Liver (tissue), 9 donors: ENCODE data around the gene LCN6. TPM values are rescaled to one million over a fixed set of nuclear protein-coding genes. Genes with fewer than 3 reads are reported as not detected.
"Not testable (repeated sequence)": the region's sequence is repeated elsewhere in the genome, so short reads cannot be mapped to it uniquely, and the experiment has no call there.

Experiments
- DNase-seq: peaks from one replicate; pipeline ENCODE4 v3.0.0-alpha.2; 2017; ENCODE audit warnings: low spot score
- H3K27ac ChIP-seq, 2 donors: one replicate each; pipeline ENCODE4 v1.7.0; 2013; ENCODE audit warnings: inconsistent platforms in 2 of 2, low read length in 2 of 2, control low read depth in 1 of 2, low read depth in 1 of 2, mild to moderate bottlenecking in 1 of 2
- H3K27me3 ChIP-seq, 4 donors: one replicate each; pipeline versions ENCODE4 v1.6.1 to v1.7.0; 2013; ENCODE audit warnings: low read length in 3 of 4, inconsistent platforms in 1 of 4, mild to moderate bottlenecking in 1 of 4, moderate library complexity in 1 of 4; ENCODE audit not compliant: control insufficient read depth in 4 of 4, insufficient read depth in 4 of 4
- H3K36me3 ChIP-seq, 4 donors: one replicate each; pipeline versions ENCODE4 v1.6.1 to v1.7.0; 2013; ENCODE audit warnings: low read length in 3 of 4, mild to moderate bottlenecking in 3 of 4, low read depth in 1 of 4, moderate library complexity in 1 of 4; ENCODE audit not compliant: control insufficient read depth in 4 of 4, insufficient read depth in 3 of 4
- H3K4me1 ChIP-seq, 4 donors: one replicate each; pipeline versions ENCODE4 v1.6.1 to v1.7.0; 2013; ENCODE audit warnings: low read length in 3 of 4, mild to moderate bottlenecking in 3 of 4, moderate library complexity in 1 of 4; ENCODE audit not compliant: control insufficient read depth in 4 of 4, insufficient read depth in 4 of 4
- H3K4me3 ChIP-seq, 3 donors: one replicate each; pipeline versions ENCODE4 v1.6.1 to v1.7.0; 2013; ENCODE audit warnings: low read length in 3 of 3, control low read depth in 1 of 3, low read depth in 1 of 3, mild to moderate bottlenecking in 1 of 3
- H3K9ac ChIP-seq, 2 donors: one replicate each; pipeline ENCODE4 v1.7.0; 2013; ENCODE audit warnings: low read length in 2 of 2, mild to moderate bottlenecking in 2 of 2, moderate library complexity in 2 of 2, control low read depth in 1 of 2, low read depth in 1 of 2
- H3K9me3 ChIP-seq, 4 donors: one replicate each; pipeline versions ENCODE4 v1.6.1 to v1.7.0; 2013; ENCODE audit warnings: low read length in 3 of 4; ENCODE audit not compliant: control insufficient read depth in 4 of 4
- EGR1 ChIP-seq, 2 donors: IDR thresholded peaks; 2 replicates each; pipeline ENCODE4 v1.6.1; 2016 to 2018; ENCODE audit warnings: antibody characterized with exemption in 2 of 2, low read depth in 2 of 2
- FOXA1 ChIP-seq: IDR thresholded peaks from 2 replicates; pipeline ENCODE4 v1.6.1; 2016; ENCODE audit warnings: antibody characterized with exemption
- FOXA2 ChIP-seq: IDR thresholded peaks from 2 replicates; pipeline ENCODE4 v1.6.1; 2016; ENCODE audit warnings: antibody characterized with exemption
- HNF4A ChIP-seq, 2 donors: conservative IDR thresholded peaks; 2 replicates each; pipeline ENCODE4 v1.6.1; 2016; ENCODE audit warnings: antibody characterized with exemption in 2 of 2, mild to moderate bottlenecking in 2 of 2
- JUND ChIP-seq, 2 donors: IDR thresholded peaks; 2 replicates each; pipeline ENCODE4 v1.6.1; 2016; ENCODE audit warnings: antibody characterized with exemption in 2 of 2
- NR2F2 ChIP-seq: IDR thresholded peaks from 2 replicates; pipeline ENCODE4 v1.6.1; 2016; ENCODE audit warnings: antibody characterized with exemption
- RAD21 ChIP-seq, 2 donors: IDR thresholded peaks; 2 replicates each; pipeline ENCODE4 v1.6.1; 2016; ENCODE audit warnings: antibody characterized with exemption in 2 of 2, mild to moderate bottlenecking in 2 of 2
- RXRA ChIP-seq, 2 donors: IDR thresholded peaks; 2 replicates each; pipeline ENCODE4 v1.6.1; 2017 to 2018; ENCODE audit warnings: antibody characterized with exemption in 2 of 2, mild to moderate bottlenecking in 1 of 2
- SP1 ChIP-seq: IDR thresholded peaks from 2 replicates; pipeline ENCODE4 v1.6.1; 2018; ENCODE audit warnings: antibody characterized with exemption, mild to moderate bottlenecking
- TAF1 ChIP-seq: conservative IDR thresholded peaks from 2 replicates; pipeline ENCODE4 v1.6.1; 2016; ENCODE audit warnings: antibody characterized with exemption, mild to moderate bottlenecking
- YY1 ChIP-seq: IDR thresholded peaks from 2 replicates; pipeline ENCODE4 v1.6.1; 2016; ENCODE audit warnings: antibody characterized with exemption, mild to moderate bottlenecking
- WGBS: extraction: QIAGEN DNeasy Blood & Tissue Kit; methylation state at CpG from one replicate; pipeline ENCODE4 v1.1.7; 2013; 5-methylcytosine and 5-hydroxymethylcytosine counted together
- polyA plus RNA-seq, 2 donors: library from polyadenylated mRNA; stranded (reverse) in 1 of 2; unstranded in 1 of 2; fragments of 200-250 nt in 1 of 2; fragments of >200 nt in 1 of 2; fragmentation: Nextera tagmentation in 1 of 2; extraction: Ambion mirVana in 1 of 2; gene quantifications; one replicate each; pipeline versions ENCODE4 v1.2.1 to v1.2.3, GENCODE V29; 2013 to 2015
- total RNA-seq, 2 donors: library from RNA; depleted of rRNA; stranded (reverse); fragments of >200 nt; gene quantifications; one replicate each; pipeline ENCODE4 v1.2.3, GENCODE V29; 2014
- TF ChIP-seq, protein P1 (sequence below): IDR thresholded peaks from 2 replicates; pipeline ENCODE4 v1.6.1; 2016; ENCODE audit warnings: antibody characterized with exemption
- TF ChIP-seq, protein P2 (sequence below): IDR thresholded peaks from 2 replicates; pipeline ENCODE4 v1.6.1; 2016; ENCODE audit warnings: antibody characterized with exemption
- TF ChIP-seq, protein P3 (sequence below): fragments of 150-350 bp; IDR thresholded peaks from 2 replicates; pipeline ENCODE4 v1.5.1; 2017; ENCODE audit warnings: improper control_type of control experiment, low read depth, low read length; ENCODE audit not compliant: missing input control
- TF ChIP-seq, protein P4 (sequence below): IDR thresholded peaks from 2 replicates; pipeline ENCODE4 v1.6.1; 2016; ENCODE audit warnings: antibody characterized with exemption
- donor health status: healthy.
- donor health status: healthy.
- donor health status: healthy.
- donor health status: healthy.
- donor health status: healthy.

The LCN6 gene, protein sequence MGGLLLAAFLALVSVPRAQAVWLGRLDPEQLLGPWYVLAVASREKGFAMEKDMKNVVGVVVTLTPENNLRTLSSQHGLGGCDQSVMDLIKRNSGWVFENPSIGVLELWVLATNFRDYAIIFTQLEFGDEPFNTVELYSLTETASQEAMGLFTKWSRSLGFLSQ
- total RNA-seq, result not detected
- polyA plus RNA-seq, result under 1 TPM; 0.14 to 0.32 TPM

DNA sequence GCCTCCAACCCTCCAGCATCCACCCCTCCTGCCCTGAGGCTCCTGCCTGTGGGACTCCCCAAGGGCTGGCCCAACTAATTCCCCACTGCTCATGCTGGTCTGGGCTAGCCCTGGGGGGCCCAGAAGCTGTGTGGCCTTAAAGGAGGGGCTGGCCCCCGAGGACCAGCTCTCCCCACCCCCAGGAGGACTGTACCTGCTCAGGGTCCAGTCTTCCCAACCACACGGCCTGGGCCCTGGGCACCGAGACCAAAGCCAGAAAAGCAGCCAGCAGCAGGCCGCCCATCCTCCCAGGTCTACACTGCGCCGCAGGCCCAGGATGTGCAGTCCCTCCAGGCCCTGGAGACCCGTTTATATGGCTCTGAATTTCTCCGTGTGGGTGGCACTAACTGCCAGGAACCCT is at the start of gene LCN6:
Gene LCN6 (minus strand): TSS at position 325 of the 400 bp plus-strand sequence. CDS start 42 bp downstream, at position 283.
- H3K9ac ChIP-seq, result no peak within 1 kb of the TSS
- H3K4me1 ChIP-seq, result no peaks in the 10 kb centered on the region
- H3K36me3 ChIP-seq, result no peaks in the 10 kb centered on the region
- no peak for DNase-seq
- peaks cover 0 to 10% (median 1%) of the 10 kb centered on the region in 4 donors for H3K9me3 ChIP-seq
- TF ChIP-seq NR2F2, result no peak
- no peak for TF ChIP-seq YY1
- no peak for TF ChIP-seq RXRA (IDR thresholded peaks at IDR 0.05)
- no peak for TF ChIP-seq FOXA2
- TF ChIP-seq, protein P1, sequence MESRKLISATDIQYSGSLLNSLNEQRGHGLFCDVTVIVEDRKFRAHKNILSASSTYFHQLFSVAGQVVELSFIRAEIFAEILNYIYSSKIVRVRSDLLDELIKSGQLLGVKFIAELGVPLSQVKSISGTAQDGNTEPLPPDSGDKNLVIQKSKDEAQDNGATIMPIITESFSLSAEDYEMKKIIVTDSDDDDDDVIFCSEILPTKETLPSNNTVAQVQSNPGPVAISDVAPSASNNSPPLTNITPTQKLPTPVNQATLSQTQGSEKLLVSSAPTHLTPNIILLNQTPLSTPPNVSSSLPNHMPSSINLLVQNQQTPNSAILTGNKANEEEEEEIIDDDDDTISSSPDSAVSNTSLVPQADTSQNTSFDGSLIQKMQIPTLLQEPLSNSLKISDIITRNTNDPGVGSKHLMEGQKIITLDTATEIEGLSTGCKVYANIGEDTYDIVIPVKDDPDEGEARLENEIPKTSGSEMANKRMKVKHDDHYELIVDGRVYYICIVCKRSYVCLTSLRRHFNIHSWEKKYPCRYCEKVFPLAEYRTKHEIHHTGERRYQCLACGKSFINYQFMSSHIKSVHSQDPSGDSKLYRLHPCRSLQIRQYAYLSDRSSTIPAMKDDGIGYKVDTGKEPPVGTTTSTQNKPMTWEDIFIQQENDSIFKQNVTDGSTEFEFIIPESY, result no peak
- TF ChIP-seq, protein P2, sequence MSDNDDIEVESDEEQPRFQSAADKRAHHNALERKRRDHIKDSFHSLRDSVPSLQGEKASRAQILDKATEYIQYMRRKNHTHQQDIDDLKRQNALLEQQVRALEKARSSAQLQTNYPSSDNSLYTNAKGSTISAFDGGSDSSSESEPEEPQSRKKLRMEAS, result no peak
- no peak within 1 kb of the TSS for H3K4me3 ChIP-seq
- no peaks in the 10 kb centered on the region for H3K27me3 ChIP-seq
- WGBS, result 87% methylated on average over 8 of the region's 8 CpGs
- H3K27ac ChIP-seq, result no peak within 1 kb of the TSS

DNA sequence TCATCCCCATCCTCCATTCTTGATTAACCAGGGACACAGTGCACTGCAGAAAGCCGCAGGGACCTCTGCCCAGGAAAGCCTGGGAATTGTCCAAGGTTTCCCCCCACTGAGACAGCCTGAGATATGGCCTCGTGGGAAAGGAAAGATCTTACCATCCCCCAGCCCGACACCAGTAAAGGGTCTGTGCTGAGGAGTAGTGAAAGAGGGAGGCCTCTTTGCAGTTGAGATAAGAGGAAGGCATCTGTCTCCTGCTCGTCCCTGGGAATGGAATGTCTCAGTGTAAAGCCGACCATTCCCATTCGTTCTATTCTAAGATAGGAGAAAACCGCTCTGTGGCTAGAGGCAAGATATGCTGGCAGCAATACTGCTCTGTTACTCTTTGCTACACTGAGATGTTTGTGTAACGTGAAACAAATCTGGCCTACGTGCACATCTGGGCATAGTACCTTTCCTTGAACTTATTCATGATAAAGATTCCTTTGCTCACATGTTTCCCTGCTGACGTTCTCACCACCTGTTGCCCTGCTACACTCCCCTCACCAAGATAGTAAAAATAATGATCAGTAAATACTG is 48.5 kb upstream of the LCN6 start:
- not testable (repeated sequence) for H3K9me3 ChIP-seq, H3K27me3 ChIP-seq, H3K36me3 ChIP-seq, H3K27ac ChIP-seq, H3K4me3 ChIP-seq, H3K9ac ChIP-seq, DNase-seq
- WGBS, result 26% methylated on average over 10 of the region's 10 CpGs
- peaks cover 17 to 35% (median 31%) of the 10 kb centered on the region in 4 donors for H3K4me1 ChIP-seq
- TF ChIP-seq SP1 (peak; percentile 57), RXRA (IDR thresholded peaks at IDR 0.05) (peak in 1 of 2 donors; percentile 24), NR2F2 (peak; percentile 61)

DNA sequence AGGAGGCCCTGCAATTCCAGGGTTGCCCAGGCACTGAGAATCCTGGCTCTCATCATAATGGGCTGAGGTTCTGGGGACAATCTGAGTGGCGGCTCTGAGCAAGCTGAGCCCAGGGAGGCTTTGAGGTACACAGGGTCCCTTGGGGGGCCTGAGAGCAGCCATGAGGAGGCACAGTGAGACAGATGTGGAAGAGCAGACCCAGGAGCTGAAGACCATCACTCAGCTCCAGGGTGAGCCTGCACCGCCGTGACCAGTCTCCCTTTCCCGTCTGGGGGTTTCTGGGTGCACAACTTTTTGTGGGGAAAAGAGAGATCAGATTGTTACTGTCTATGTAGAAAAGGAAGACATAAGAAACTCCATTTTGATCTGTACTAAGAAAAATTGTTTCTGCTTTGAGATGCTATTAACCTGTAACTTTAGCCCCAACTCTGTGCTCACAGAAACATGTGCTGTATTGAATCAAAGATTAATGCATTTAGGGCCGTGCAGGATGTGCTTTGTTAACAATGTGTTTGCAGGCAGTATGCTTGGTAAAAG is 48.0 kb upstream of the LCN6 start, which contains the start of gene CCDC183:
Gene CCDC183 (plus strand): TSS at position 101 of the 537 bp plus-strand sequence. CDS start 60 bp downstream, at position 161.
- H3K9ac ChIP-seq, result no peak within 1 kb of the TSS
- H3K4me3 ChIP-seq, result no peak within 1 kb of the TSS
- peaks cover 19 to 40% (median 35%) of the 10 kb centered on the region in 4 donors for H3K4me1 ChIP-seq
- no peaks in the 10 kb centered on the region for H3K27me3 ChIP-seq
- H3K27ac ChIP-seq, result no peak within 1 kb of the TSS
- no peak for DNase-seq
- TF ChIP-seq TAF1, result no peak
- peaks cover 0 to 2% (median under 1%) of the 10 kb centered on the region in 4 donors for H3K36me3 ChIP-seq
- H3K9me3 ChIP-seq, result no peaks in the 10 kb centered on the region
- WGBS, result 60% methylated on average over 5 of the region's 5 CpGs

DNA sequence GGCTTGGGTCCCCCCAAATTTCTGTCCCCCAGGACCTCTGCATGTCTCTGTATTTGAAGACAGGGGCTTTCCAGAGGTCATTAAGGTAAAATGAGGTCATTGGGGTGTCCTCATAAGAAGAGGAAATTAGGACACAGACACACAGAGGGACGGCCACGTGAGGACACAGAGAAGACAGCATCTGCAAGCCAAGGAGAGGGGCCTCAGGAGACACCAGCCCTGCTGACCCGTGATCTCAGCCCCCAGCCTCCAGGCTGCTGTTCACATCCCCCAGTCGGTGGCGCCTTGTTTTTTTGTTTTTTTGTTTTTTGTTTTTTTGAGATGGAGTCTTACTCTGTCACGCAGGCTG is 46.6 kb upstream of the LCN6 start:
- Histone ChIP-seq H3K9ac (no peak overlapping the region), H3K27ac (no peak overlapping the region), H3K27me3 (no peaks in the 10 kb centered on the region), H3K4me1 (peaks cover 15 to 40% (median 33%) of the 10 kb centered on the region in 4 donors), H3K9me3 (no peaks in the 10 kb centered on the region), H3K4me3 (no peak overlapping the region), H3K36me3 (peaks cover 0 to 2% (median under 1%) of the 10 kb centered on the region in 4 donors)
- no peak for DNase-seq
- TF ChIP-seq JUND (IDR thresholded peaks at IDR 0.05) (no peak), EGR1 (IDR thresholded peaks at IDR 0.05; ENCODE audit: low read depth in 2 of 2) (no peak), FOXA2 (no peak), HNF4A (conservative IDR thresholded peaks at IDR 0.05) (no peak), YY1 (no peak), SP1 (no peak), TAF1 (no peak), FOXA1 (no peak), RXRA (IDR thresholded peaks at IDR 0.05) (no peak), NR2F2 (no peak), RAD21 (IDR thresholded peaks at IDR 0.05) (no peak)
- TF ChIP-seq, protein P1, result no peak
- TF ChIP-seq, protein P3, sequence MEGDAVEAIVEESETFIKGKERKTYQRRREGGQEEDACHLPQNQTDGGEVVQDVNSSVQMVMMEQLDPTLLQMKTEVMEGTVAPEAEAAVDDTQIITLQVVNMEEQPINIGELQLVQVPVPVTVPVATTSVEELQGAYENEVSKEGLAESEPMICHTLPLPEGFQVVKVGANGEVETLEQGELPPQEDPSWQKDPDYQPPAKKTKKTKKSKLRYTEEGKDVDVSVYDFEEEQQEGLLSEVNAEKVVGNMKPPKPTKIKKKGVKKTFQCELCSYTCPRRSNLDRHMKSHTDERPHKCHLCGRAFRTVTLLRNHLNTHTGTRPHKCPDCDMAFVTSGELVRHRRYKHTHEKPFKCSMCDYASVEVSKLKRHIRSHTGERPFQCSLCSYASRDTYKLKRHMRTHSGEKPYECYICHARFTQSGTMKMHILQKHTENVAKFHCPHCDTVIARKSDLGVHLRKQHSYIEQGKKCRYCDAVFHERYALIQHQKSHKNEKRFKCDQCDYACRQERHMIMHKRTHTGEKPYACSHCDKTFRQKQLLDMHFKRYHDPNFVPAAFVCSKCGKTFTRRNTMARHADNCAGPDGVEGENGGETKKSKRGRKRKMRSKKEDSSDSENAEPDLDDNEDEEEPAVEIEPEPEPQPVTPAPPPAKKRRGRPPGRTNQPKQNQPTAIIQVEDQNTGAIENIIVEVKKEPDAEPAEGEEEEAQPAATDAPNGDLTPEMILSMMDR, result no peak
- TF ChIP-seq, protein P4, sequence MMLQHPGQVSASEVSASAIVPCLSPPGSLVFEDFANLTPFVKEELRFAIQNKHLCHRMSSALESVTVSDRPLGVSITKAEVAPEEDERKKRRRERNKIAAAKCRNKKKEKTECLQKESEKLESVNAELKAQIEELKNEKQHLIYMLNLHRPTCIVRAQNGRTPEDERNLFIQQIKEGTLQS, result no peak
- TF ChIP-seq, protein P2, result no peak
- 64% methylated on average over 6 of the region's 6 CpGs for WGBS
